Measurements from ENCODE around the gene TTC34. TPM values are rescaled to one million over a fixed set of nuclear protein-coding genes. Genes with fewer than 3 reads are reported as not detected.

Gene TTC34
- total and polyA plus RNA-seq, 2 donors from 2014 or later = 0.15 to 2.4 TPM

DNA sequence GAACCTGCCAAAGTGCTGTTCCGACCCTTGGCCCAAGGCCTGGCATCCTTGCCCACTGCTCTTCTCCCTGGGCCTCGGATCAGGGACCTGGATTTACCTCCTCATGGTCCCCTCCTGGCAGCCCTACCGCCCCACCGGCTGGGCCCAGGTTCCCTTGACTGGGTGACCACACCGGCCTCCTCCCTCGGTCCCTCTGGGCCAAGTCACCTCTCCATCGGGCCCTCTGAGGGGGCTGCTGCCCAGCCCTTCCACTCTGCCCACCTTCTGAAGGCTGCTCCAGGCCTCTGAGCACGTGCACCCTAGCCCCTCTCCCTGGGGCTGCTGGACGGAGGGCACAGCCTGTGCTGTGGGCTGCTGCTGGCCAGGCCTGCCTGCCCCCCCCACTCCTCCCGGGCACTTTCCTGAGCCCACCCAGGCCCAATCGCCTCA, 159.3 kb downstream of the TTC34 start:
- peak overlapping the region; percentile 39 to 81 (median 67) for H3K4me3 ChIP-seq (ENCODE audit: low read length in 3 of 3)
- no peaks in the 10 kb centered on the region for H3K36me3 ChIP-seq (ENCODE audit: control insufficient read depth in 2 of 3, insufficient read depth in 3 of 3, low read length in 3 of 3)
- no peaks in the 10 kb centered on the region for H3K27me3 ChIP-seq (ENCODE audit: control insufficient read depth, insufficient read depth, low read length)
- TF ChIP-seq CTCF (IDR thresholded peaks at IDR 0.05; ENCODE audit: borderline replicate concordance, extremely low read depth, insufficient read depth) = no peak
- FAIRE-seq (no peak), DNase-seq (peak in 1 of 5 donors; percentile 79)
- intact Hi-C loops (cut with DNase I) = no loop called here
- no peak overlapping the region for H3K27ac ChIP-seq (ENCODE audit: low read depth in 2 of 2, low read length in 2 of 2)
- peak overlapping the region in 2 of 3 donors; percentile 77 to 81 for H3K9ac ChIP-seq (ENCODE audit: low read length in 3 of 3)
- peaks cover 0 to 12% (median 0%) of the 10 kb centered on the region in 3 donors for H3K4me1 ChIP-seq (ENCODE audit: control insufficient read depth in 2 of 3, insufficient read depth in 2 of 3, low read depth in 1 of 3, low read length in 3 of 3)
- no peaks in the 10 kb centered on the region for H3K9me3 ChIP-seq (ENCODE audit: control insufficient read depth in 2 of 3, insufficient read depth in 1 of 3, low read length in 3 of 3)

DNA sequence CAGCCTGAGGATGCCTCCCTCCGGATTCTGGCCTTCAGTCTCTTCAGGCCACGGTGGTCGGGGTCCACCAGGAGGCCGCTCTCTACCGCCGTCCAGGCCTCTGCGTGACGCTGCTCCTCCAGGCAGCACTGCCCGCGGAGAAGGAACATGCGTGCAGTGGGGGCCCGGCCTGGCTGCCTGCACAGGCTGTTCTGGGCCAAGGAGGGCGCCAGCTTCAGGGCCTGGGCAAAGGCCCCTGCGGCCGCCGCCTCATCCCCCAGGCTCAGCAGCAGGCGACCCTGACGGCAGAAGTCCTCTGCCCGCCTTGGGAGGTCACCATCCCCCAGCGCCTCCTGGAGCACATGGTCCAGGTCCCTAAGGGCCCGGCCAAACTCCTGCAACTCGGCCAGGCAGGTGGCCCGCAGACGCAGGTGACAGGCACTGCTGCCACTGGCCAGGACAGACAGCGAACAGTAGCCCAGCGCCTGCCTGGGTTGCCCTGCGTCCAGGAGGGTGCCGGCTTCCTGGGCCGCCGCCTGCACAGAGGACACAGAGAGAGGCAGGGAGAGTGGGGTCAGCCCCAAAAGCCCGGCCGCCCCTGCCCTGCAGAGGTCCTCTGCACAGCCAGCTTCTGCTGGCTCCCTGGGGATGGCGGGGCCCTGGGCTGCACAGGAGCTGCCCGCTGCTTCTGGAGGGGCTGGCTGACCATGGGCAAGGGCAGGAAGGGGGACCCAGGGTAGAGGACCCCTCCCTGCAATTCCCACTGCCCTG, 159.9 kb downstream of the TTC34 start:
- peaks cover 0 to 6% (median 0%) of the 10 kb centered on the region in 3 donors for H3K9me3 ChIP-seq (ENCODE audit: control insufficient read depth in 2 of 3, insufficient read depth in 1 of 3, low read length in 3 of 3)
- TF ChIP-seq CTCF (IDR thresholded peaks at IDR 0.05; ENCODE audit: borderline replicate concordance, extremely low read depth, insufficient read depth) = no peak
- DNase-seq (peak in 2 of 5 donors; percentile 56 to 79), FAIRE-seq (no peak)
- peak overlapping the region in 1 of 3 donors; percentile 81 for H3K9ac ChIP-seq (ENCODE audit: low read length in 3 of 3)
- peak overlapping the region in 2 of 3 donors; percentile 67 to 81 for H3K4me3 ChIP-seq (ENCODE audit: low read length in 3 of 3)
- no peaks in the 10 kb centered on the region for H3K36me3 ChIP-seq (ENCODE audit: control insufficient read depth in 2 of 3, insufficient read depth in 3 of 3, low read length in 3 of 3)
- intact Hi-C loops (cut with DNase I) = no loop called here
- H3K4me1 ChIP-seq (ENCODE audit: control insufficient read depth in 2 of 3, insufficient read depth in 2 of 3, low read depth in 1 of 3, low read length in 3 of 3) = peaks cover 0 to 12% (median 0%) of the 10 kb centered on the region in 3 donors
- no peak overlapping the region for H3K27ac ChIP-seq (ENCODE audit: low read depth in 2 of 2, low read length in 2 of 2)
- no peaks in the 10 kb centered on the region for H3K27me3 ChIP-seq (ENCODE audit: control insufficient read depth, insufficient read depth, low read length)

DNA sequence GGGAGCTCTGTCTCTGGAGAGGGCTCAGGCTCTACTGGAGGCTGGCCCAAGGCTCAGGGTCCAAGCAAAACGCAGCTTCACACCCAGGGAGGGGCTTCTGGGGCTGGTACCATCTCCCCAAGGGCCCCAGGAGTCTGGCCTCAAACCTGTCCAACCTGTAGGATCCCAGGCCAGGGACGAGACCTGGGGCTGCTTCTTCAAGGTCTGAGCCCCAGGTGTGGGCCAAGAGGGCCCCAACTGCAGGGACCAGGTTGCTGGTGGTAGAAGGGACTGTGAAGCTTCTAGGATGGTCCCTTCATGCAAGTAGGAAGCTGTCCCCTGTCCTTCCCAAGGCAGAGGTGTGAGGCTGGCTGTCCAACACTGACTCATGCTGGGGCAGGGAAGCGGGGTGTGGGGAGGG, 160.9 kb downstream of the TTC34 start:
- intact Hi-C loops (cut with DNase I) = no loop called here
- no peak overlapping the region for H3K4me3 ChIP-seq (ENCODE audit: low read length in 3 of 3)
- TF ChIP-seq CTCF (IDR thresholded peaks at IDR 0.05; ENCODE audit: borderline replicate concordance, extremely low read depth, insufficient read depth) = no peak
- peaks cover 0 to 12% (median 0%) of the 10 kb centered on the region in 3 donors for H3K4me1 ChIP-seq (ENCODE audit: control insufficient read depth in 2 of 3, insufficient read depth in 2 of 3, low read depth in 1 of 3, low read length in 3 of 3)
- no peak for DNase-seq
- H3K9me3 ChIP-seq (ENCODE audit: control insufficient read depth in 2 of 3, insufficient read depth in 1 of 3, low read length in 3 of 3) = peaks cover 0 to 6% (median 0%) of the 10 kb centered on the region in 3 donors
- H3K36me3 ChIP-seq (ENCODE audit: control insufficient read depth in 2 of 3, insufficient read depth in 3 of 3, low read length in 3 of 3) = no peaks in the 10 kb centered on the region
- H3K27ac ChIP-seq (ENCODE audit: low read depth in 2 of 2, low read length in 2 of 2) = no peak overlapping the region
- no peaks in the 10 kb centered on the region for H3K27me3 ChIP-seq (ENCODE audit: control insufficient read depth, insufficient read depth, low read length)
- FAIRE-seq = no peak
- H3K9ac ChIP-seq (ENCODE audit: low read length in 3 of 3) = no peak overlapping the region
